BJ (cell line): ENCODE data around the gene ABCG4. TPM values are rescaled to one million over a fixed set of nuclear protein-coding genes. Genes with fewer than 3 reads are reported as not detected.

ENCODE experiments used
- CTCF ChIA-PET: fragments of 350-600 bp; formaldehyde crosslinking; extraction: SDS; loops from one replicate; lab custom pipeline; 2021; ENCODE audit warnings: antibody characterized with exemption, inconsistent platforms; lab: Yijun Ruan, JAX
- POLR2A ChIA-PET: fragments of 300-600 bp; sonication (Branson Sonifier 250); formaldehyde crosslinking; extraction: SDS; loops from one replicate; lab custom pipeline; 2021; ENCODE audit warnings: antibody characterized with exemption; lab: Charles Lee
- DNase-seq: peaks from one replicate; pipeline ENCODE4 v3.0.0-alpha.2; 2011; ENCODE audit warnings: low read depth
- H3K27me3 ChIP-seq: 2 replicates; pipeline ENCODE4 v1.6.0; 2011; ENCODE audit warnings: low read length; ENCODE audit not compliant: control insufficient read depth, insufficient read depth
- H3K36me3 ChIP-seq: 2 replicates; pipeline ENCODE4 v1.5.1; 2011; ENCODE audit warnings: low read length; ENCODE audit not compliant: control insufficient read depth, insufficient read depth
- H3K4me3 ChIP-seq: 2 replicates; pipeline ENCODE4 v1.5.1; 2011; ENCODE audit warnings: low read depth, mild to moderate bottlenecking, control low read depth, low read length
- polyA plus RNA-seq: library from polyadenylated mRNA; depleted of rRNA; stranded (reverse); fragments of >200 nt; gene quantifications from 2 replicates; pipeline ENCODE4 v1.2.3, GENCODE V29; 2011
- TF ChIP-seq, protein P1 (sequence below): IDR thresholded peaks from 2 replicates; pipeline ENCODE4 v1.5.1; 2011; ENCODE audit warnings: low read depth, mild to moderate bottlenecking, control low read depth, inconsistent platforms, low read length, moderate library complexity; ENCODE audit not compliant: insufficient read depth

ABCG4 gene
- polyA plus RNA-seq, 1 experiment, result 0.17 TPM

DNA sequence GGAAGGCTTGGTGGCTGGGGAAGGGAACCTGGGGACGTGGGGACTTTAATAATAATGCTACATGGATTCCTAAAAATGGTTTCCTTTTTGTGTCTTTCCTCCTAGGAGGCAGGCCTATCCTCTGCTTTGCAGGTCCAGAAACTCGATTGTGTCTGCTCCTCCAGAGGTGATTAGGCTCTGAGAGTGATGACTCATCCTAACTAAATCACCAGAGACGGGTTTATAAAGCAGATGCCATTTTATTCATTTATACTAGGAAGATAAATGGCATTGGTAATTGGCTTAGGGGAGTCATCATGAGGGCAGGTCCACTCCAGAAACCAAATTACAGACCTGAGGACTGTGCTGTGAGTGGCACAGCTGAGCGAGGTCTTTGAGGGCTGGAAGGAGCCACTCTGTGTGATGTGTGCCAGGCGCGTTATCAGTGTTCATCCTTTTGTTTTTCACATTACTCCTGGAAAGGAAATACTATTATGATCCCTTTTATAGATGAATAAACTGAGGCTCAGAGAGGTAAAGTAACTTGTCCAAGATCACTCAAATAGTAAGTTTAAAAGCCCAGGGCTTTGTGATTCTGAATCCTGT, 26.7 kb downstream of the ABCG4 start:
- TF ChIP-seq, protein P1, sequence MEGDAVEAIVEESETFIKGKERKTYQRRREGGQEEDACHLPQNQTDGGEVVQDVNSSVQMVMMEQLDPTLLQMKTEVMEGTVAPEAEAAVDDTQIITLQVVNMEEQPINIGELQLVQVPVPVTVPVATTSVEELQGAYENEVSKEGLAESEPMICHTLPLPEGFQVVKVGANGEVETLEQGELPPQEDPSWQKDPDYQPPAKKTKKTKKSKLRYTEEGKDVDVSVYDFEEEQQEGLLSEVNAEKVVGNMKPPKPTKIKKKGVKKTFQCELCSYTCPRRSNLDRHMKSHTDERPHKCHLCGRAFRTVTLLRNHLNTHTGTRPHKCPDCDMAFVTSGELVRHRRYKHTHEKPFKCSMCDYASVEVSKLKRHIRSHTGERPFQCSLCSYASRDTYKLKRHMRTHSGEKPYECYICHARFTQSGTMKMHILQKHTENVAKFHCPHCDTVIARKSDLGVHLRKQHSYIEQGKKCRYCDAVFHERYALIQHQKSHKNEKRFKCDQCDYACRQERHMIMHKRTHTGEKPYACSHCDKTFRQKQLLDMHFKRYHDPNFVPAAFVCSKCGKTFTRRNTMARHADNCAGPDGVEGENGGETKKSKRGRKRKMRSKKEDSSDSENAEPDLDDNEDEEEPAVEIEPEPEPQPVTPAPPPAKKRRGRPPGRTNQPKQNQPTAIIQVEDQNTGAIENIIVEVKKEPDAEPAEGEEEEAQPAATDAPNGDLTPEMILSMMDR, result no peak
- CTCF ChIA-PET, result interaction anchor here (1.0 kb wide), 1 partner anchor 21 kb away, joined by 4 read pairs; no protein-coding TSS in a partner anchor
- POLR2A ChIA-PET, result no interaction called here
- Histone ChIP-seq H3K4me3 (no peak overlapping the region), H3K36me3 (peaks cover 12% of the 10 kb centered on the region), H3K27me3 (no peaks in the 10 kb centered on the region)
- DNase-seq, result no peak

DNA sequence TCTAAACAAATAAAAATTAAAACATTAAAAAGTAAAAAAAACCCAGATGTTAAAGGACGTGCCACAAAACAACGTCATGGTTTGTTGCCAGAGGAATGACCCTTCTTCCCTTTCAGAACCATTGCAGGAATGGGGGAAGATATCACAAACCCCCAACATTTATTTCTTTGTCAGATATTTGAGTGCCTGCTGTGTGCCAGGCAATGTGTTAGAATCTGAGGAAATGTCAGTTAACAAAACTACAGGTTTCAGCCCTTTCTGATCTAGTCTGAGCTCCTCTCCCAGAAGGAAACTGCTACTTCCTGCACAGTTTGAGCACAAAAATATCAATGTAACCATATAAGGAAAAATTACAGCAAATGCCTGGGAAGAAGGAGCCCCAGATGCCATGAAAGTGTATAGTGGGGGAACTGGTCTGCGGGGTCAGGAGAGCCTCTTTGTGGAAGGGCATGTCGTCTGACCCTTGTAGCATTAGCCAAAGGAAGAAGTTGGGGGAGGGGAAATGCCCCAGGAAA, 29.4 kb downstream of the ABCG4 start:
- DNase-seq, result no peak
- TF ChIP-seq, protein P1, result no peak
- CTCF ChIA-PET, result interaction anchor here (0.6 to 1.5 kb wide), 5 partner anchors 9 to 33 kb away, joined by 3 to 4 read pairs (median 3); partner anchors contain the start of gene NLRX1
- Histone ChIP-seq H3K4me3 (no peak overlapping the region), H3K27me3 (no peaks in the 10 kb centered on the region), H3K36me3 (peaks cover 17% of the 10 kb centered on the region)
- POLR2A ChIA-PET, result no interaction called here

DNA sequence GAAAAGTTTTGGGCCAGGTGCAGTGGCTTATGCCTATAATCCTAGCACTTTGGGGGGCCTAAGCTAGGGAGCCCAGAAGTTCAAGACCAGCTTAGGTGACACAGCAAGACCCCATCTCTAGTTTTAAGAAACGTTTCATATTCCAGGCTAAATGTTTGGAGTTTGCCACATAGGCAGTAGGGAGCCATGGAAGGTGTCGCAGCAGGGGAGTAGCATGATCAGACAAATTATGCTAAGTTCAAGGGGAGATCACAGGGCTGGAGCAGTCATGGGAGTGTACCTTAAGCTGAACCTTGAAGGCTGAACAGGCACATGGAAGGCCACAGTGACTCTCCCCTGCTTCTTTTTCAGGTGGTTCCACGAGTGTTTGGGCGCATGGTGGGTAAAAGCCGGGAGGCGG, 30.5 kb downstream of the ABCG4 start:
- CTCF ChIA-PET, result interaction anchor here (1.4 to 1.5 kb wide), 2 partner anchors 10 to 18 kb away, joined by 4 to 5 read pairs; partner anchors contain the start of gene NLRX1
- POLR2A ChIA-PET, result no interaction called here

DNA sequence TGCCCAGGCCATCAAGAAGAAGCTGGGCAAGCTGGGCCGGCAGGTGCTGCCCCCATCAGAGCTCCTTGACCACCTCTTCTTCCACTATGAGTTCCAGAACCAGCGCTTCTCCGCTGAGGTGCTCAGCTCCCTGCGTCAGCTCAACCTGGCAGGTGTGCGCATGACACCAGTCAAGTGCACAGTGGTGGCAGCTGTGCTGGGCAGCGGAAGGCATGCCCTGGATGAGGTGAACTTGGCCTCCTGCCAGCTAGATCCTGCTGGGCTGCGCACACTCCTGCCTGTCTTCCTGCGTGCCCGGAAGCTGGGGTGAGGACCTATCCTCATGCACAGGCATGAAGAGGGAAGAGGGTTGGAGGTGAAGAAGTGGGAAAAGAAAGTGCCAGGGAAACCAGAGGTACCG, 31.1 kb downstream of the ABCG4 start:
- ChIA-PET POLR2A (no interaction called here), CTCF (interaction anchor here (1.3 to 1.5 kb wide), 3 partner anchors 11 to 35 kb away, joined by 4 to 5 read pairs (median 4); partner anchors contain the start of gene NLRX1)
- peaks cover 10% of the 10 kb centered on the region for H3K36me3 ChIP-seq
- DNase-seq, result no peak
- H3K27me3 ChIP-seq, result no peaks in the 10 kb centered on the region; the same call in 1 of the 2 replicates
- no peak overlapping the region for H3K4me3 ChIP-seq
- TF ChIP-seq, protein P1, result no peak

More for the DNA sequence above, 30.5 kb downstream of the ABCG4 start:
- H3K4me3 ChIP-seq, result no peak overlapping the region
- TF ChIP-seq, protein P1, result no peak
- peaks cover 15% of the 10 kb centered on the region for H3K36me3 ChIP-seq
- DNase-seq, result no peak
- H3K27me3 ChIP-seq, result no peaks in the 10 kb centered on the region
